Fibroblast of skin of left quadriceps (primary cell): Measurements from ENCODE around the gene TLK1.
A peak's percentile ranks its signal among the peaks of the same experiment; 100 is the strongest.
"Not testable (repeated sequence)": the region's sequence is repeated elsewhere in the genome, so short reads cannot be mapped to it uniquely, and the experiment has no call there.

Experiments used
- DNase-seq, 2 experiments: peaks; one replicate each; pipeline ENCODE4 v3.0.0-alpha.2; 2013; ENCODE audit warnings: low read depth in 2 of 2

Gene TLK1

DNA sequence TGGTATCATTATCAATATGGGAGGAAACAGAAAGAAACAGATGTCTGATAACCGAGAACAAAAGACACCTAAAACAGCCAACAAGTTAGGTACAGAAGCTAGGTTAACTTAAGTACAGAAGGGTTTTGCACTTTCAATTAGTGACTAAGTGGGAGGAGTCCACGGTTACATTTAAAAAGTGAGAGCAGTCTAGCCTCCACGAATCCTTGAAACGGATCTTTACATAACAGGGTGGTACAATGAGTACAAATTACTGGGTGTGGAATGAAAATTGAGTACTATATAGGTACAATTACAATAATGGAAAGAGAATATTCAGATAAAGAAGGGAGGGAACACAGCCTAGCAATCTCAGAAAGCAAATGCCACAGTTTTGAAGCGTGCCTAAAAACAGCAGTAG lies 76.6 kb downstream of the TLK1 start:
- DNase-seq = no peak

DNA sequence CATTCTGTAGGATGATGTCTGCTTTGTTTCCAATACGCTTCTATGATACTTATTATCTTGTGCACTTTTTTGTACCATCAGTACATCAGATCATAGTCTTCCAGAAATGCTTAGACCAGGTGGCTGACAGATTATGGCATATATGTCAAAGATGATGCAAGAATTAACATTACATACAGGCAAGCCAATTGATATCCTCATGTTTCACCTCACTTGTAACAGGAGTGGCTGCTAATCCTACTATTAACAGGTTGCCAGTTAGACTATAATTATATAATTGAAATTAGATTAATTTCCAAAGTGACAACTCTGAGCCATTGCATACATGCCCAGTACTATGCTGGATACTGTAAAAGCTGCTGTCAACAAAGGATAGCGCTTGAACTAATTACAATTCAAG lies 77.2 kb downstream of the TLK1 start:
- no peak for DNase-seq

DNA sequence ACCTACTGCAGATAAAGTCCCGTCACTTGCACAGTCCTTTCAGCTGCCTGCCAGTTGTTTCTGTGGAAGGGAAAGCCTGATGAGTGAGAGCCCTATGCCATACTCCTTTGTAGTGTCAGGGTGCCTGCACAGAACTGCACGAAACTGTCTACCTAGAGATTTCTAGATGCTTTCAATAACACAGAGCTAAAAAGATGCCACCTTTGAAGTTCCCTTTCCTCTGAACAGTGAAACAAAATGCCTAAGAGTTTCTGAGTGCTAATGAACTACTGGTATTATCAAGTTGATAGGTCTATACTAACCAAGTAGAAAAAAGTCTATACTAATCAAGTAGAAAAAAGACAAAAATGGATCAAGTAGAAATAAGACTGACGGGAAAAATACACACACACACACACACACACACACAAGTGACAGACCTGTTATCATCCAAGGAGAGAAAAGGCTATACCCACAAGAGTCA lies 79.0 kb downstream of the TLK1 start:
- DNase-seq = no peak

DNA sequence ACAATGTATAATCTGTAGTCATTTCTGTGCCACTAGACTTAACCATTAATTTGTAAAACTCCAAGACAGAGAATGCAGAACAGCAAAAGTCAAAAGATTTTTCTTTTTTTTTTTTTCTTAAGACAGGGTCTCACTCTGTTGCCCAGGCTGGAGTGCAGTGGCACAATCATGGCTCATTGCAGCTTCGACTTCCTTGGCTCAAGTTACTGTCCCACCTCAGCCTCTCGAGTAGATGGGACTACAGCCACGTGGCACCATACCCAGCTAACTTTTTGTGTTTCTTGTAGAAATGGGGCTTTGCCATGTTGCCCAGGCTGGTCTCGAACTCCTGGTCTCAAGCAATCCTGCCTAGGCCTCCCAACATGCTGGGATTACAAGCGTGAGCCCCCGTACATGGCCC lies 80.1 kb downstream of the TLK1 start:
- no peak for DNase-seq

DNA sequence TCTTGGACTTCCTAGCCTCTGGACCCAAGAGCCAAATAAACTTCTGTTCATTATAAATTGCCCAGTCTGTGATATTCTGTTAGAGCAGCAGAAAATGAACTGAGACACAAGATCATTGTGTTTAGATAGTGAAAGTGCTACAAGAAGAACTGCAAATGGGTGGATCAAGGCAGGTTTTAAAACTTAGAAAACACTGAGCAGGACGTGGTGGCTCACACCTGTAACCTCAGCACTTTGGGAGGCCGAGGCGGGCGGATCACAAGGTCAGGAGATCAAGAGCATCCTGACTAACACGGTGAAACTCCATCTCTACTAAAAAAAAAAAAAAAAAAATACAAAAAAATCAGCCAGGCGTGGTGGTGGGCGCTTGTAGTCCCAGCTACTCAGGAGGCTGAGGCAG lies 84.3 kb downstream of the TLK1 start:
- DNase-seq = not testable (repeated sequence)

DNA sequence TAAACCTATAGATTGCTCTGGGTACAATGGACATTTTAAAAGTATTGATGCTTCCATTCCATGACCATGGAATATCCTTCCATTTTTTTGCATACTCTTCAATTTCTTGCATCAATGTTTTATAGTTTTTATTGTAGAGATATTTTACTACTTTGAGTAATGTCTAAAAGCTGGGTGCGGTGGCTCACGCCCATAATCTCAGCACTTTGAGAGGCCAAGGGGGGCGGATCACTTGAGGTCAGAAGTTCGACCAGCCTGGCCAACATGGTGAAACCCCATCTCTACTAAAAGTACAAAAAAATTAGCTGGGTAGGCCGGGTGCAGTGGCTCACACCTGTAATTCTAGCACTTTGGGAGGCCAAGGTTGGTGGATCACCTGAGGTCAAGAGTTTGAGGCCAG lies 88.5 kb downstream of the TLK1 start:
- no peak for DNase-seq

DNA sequence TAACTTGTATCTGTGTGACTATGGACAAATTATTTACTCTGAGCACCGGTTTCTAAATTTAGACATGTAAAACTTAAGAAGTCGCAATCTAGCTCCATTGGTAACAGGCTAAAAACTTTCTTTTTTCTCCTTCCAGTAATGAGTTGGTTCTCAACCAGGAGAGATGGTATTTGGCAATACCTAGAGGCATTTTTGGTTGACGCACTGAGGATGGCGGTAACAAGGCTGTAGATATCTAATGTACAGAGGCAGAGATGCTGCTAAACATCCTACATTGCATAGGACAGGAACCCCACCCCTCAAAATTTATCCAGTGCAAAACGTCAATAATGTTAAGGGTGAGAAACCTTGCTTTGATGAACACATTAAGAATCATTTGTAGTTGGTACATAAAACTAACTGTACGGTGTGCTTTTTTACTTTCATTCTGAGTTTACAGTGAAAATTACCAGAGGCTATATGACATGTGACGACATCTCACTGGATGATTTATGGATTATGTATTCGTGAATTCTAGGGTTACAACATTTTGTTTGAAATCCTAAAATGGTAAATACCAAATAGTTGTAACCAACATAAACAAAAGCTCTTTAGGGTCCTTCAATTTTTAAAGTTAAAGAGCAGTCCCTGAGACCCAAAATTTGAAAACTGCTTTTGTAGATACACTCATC lies 91.3 kb downstream of the TLK1 start:
- no peak for DNase-seq

DNA sequence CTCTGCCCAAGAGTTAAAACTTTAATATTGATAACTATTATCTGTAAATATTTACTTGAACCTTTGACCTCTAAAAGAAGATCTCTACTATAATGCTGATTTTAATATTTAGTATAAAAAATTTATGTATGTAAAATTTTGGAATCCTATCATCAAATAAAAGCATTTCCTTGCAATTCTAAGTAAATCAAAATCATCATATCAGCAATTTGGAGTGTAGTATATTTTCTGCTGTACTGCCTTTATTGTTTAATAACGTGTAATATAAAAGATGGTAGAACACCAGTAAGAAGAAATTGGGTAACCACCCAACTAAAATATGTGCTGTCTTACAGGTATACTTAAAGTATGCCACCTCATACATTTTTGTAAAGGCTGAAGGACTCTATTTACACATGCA lies 94.6 kb downstream of the TLK1 start:
- DNase-seq = no peak

DNA sequence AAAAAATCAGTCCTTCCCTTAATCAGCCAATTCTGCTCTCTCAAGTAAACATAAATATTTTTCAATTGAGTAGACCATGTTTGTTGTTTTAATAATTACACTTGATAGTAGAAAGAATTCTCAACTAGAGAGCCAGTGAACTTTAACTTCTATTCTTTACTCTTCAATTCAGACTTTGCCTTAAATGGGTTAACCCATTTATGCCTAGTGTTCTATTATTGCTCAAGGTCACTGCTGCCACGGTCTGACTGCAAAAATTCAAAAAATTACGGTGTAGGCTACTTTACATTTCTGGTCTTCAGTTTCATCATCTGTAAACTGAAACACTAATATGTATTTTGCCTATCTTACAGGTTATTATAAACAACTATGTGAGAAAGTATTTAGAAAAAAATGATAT lies 103.1 kb downstream of the TLK1 start:
- DNase-seq = no peak

DNA sequence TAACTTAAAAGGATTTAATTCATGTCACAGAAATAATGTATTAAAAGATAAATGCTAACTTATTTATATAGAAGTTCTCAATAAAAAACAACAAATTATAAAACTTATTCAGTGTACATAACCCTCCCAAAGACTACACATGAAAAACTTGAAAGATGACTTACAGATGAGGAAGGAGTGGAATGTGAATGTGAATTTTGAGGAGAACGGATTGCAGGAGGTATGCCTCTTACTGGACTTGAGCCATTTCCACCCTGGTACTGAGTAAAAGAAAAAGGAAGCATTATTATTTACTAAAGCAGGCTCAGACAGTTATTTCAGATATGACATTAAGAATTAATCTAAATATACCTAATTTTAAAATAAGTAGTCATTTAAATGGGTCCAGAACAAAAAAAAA lies 104.4 kb downstream of the TLK1 start:
- DNase-seq = peak in 1 of 2 experiments; percentile 2

DNA sequence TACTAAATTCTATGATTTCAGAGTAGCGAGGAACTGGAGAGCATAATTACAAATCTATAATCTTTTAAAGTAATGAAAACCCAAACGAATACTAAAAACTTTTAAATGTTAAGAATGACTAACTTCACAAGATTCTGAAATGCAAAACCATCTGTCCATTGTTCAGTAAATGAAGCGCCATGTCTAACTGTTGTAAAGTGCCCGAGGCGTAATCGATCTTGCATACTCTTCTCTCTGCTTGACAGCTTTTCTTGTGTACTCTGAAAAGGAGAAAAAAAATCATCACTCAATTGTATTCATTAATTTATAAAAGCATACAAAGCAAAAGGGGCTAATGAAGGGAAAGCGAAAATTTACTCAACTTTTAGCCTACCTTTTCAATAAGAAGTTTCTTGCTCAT lies 111.0 kb downstream of the TLK1 start:
- DNase-seq = no peak

DNA sequence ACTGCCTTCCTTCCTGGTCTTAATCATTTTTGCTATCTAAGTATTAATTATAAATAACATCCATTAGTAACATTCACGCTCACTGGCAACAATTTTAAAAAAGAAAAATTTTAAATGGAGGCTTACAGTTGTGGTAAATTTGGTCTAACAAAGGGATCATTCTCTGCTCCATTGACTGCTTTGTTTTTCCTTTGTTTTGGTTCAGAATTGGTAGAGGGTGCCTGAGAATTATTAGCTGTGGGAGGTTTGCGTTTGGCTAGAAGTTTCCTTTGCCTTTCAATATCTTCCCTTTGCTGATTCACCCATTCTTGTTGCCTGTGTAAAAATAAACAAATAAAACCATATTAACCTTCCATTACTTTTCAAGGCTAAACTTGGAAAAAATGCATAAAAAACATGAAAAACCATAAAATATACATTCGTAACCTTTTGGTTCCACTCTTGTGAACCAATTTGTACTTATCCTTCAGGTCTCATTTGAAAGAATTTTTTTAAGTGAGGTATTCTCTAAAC lies 114.6 kb downstream of the TLK1 start:
- DNase-seq = no peak

DNA sequence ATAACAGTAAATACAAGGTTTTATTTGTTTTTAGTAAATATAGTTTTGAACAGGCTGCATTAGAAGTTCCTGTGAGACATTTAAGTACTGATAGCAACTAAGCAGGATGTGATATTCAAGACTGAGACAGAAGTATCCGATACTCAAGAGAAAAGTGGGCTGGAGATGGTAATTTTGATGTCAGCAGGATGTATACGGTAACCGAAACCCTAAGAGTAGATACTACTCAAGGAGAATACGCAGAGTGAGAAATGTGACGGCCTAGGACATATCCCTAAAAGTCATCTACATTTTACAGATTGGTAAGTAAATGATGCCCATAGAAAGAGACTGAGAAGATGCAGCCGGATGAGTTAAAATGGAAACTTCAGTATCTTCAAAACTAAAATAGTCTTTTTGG lies 116.3 kb downstream of the TLK1 start:
- DNase-seq = no peak

DNA sequence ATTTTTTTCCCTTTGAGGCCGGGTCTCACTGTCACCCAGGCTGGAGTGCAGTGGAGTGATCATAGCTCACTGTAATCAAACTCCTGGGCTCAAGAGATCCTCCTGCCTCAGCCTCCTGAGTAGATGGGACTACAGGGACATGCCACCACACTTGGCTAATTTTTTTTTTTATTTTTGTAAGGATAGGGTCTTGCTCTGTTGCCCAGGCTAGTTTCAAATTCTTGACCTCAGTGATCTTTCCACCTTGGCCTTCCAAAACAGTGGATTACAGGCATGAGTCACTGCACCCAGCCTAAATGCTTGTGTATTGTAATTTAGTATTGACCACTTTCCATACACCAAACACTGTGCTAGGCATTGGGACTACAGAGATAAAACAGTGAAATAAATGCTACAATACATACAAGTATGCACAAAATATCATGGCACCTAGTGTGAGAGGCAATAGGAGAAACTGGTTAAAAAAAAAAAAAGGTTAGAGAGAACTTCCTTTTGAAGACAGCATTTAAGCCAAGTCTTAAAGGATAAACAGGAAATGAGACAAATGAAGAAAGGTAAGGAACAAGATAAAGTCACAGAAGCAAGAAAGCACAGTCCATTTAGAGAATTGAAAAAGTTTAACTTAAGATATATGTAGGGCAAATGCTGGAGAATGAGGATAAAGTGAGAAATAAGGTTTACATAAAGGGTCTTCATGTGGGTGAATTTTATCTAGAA lies 118.3 kb downstream of the TLK1 start:
- DNase-seq = no peak

DNA sequence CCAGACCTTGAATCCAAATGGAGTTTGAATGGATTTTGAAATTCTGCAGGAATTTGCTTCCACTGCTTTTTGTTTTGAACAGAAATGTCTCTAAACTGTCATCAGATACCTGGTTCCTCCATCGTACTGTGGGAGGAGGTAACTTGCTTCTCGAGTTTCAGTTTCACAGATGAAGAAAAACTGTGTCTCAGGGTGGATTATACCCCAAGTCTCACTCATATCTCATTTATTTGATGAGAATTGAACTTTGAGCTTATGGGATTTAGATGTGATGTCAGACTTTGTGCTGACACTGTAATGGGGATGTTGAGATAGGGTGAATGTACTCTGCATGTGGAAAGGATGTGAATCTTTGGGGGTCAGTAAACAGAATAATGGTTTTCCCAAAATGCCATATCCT lies 124.2 kb downstream of the TLK1 start:
- no peak for DNase-seq

DNA sequence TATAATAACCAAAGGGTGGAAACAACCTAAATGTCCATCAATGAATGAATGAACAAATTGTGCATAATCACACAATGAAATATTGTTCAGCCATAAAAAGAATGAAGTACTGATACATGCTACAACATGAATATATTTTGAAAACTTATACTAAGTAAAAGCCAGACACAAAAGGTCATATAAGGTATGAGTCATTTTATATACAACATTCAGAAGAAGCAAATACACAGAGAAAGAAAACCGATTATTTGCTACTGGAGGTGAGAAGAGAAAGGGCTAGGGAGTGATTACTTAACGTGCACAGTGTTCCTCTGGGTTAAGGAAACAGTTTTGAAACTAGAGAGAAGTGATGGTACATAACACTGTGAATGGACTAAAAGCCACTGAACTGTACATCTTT lies 126.4 kb downstream of the TLK1 start:
- no peak for DNase-seq

DNA sequence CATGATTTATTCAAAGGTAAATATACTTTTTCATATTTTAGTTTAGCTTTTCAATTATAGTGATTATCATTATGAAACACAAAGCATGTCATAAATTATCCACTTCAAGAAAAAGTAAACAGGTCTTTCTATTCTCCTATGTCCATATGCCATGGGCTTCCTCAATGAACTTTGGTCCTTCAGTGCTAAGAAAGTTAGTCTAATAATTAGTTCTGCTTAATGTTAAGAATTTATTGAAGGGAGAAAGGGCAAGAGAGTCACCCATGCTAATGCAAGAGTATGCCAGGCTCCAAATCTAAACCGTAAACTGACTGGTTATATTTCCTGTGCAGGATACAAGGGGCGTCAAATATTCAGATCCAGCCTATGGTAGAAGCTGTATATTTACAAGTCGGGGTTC lies 135.5 kb downstream of the TLK1 start:
- DNase-seq = no peak

DNA sequence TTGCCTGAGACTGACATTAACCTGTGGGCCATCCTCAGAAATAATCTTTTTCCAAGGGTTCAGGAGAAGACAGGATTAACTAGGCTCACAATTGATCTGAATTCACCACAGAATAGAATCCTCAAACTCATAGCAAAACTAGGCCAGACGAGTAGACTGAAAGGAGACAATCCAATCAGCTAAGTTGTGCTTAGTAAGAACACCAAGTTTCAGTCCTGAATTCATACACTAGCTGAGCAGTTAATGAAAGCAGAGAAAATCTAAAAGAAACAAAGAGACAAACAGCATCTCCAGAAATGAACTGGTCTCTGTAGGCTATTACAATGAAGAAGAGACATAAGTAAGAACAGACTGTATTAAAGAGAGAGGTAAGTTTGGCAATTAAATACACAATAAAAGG lies 142.2 kb downstream of the TLK1 start:
- no peak for DNase-seq

DNA sequence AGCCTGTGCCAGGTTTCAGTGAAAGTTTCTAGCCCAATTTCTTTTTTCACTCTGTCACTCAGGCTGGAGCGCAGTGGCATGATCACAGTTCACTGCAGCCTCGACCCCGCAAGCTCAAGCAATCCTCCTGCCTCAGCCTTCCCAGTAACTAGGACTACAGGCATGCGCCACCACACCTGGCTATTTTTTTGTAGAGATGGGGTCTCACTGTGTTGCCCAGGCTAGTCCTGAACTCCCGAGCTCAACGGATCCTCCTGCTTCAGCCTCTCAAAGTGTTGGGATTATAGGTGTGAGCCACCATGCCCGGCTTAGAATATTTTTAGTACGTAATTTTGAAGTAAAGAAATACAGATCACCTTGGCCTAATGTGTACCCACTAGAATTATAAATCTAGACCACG lies 144.6 kb downstream of the TLK1 start:
- no peak for DNase-seq

DNA sequence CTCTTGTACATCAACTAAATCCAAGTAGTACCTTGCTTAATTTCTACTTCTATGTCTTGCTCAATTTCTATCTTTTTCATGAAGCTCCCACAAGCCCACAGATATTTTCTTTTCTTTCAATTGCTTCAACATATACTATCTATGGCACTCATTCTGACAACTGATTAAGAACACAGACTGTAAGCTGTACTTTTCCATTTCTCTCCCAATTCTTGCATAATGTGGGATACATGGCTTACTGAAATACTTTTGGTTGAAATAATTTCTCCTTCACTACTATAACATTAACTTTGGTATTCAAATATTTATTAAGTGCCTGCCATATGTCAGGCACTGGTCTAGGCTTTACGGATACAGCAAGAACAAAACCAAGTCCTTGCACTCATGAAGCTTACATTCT lies 146.8 kb downstream of the TLK1 start:
- no peak for DNase-seq

DNA sequence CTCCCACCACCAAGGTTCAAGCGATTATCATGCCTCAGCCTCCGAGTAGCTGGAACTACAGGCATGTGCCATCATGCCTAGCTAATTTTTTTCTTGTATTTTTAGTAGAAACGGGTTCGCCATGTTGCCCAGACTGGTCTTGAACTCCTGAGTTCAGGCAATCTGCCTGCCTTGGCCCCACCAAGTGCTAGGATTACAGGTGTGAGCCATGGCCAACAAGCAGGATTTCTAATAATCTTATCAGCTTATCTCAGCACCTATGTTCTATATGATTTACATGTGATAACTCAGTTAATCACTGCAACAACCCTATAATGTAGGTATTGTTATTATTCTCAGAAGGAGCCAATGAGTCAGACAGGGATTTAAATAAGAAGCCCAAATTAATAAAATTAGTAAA lies 151.3 kb downstream of the TLK1 start:
- no peak for DNase-seq

DNA sequence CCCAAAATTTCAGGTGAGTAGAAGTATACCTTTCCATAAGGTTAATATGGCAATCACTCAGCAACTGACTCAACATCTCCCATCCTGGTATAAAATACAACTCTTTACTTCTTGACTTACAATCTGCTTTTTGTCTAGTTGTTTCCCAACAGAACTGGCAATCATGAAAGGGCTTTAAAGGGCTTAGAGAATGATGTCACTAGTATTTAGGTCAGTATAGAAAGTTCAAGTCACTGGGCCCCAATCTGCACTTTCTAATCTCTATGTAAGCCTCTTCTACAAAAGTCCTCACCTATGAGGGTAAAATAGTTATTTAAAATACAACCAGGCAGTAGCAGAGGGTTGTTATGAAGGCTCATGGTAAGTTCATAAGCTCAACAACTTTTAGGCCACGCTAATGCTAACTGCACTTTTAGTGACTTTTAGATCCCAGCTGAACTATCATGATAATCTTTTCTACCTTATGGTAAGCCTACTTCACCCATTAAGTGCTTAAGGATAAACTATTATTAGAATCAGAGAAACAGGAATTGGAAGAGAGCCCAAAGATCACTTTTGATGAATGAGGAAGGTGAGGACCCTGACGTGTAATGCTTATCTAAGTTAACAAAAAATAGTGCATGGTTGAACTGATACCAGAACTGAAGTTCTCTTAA lies 152.0 kb downstream of the TLK1 start:
- DNase-seq = no peak

DNA sequence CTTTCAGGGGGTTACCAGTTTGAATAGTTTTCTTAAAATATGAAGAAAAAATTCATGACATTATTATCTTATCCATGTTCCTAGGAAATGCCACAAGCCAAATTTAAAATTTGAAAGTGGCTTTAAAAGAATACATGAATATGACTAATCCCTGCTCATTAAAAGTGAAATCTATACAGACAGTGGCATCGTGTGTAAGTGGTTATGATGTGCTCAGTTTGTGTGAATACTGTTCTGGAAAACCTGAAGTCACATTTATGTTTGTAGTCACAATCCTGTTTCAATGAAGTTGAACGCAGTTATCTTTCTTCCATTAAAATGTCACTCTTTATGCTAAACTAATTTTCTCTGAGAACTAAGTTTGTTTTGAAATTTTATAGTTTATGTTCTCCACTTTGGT lies 155.9 kb downstream of the TLK1 start:
- no peak for DNase-seq
